Left lung (tissue), 10 donors: ENCODE data around the gene MTURN. TPM values are rescaled to one million over a fixed set of nuclear protein-coding genes. Genes with fewer than 3 reads are reported as not detected.

Experiments used
- ATAC-seq: fragments of 200-7000 bp; cut with Tn5 transposase; one replicate; pipeline ENCODE4 v1.9.1; 2020; ENCODE audit warnings: moderate library complexity
- DNase-seq, 4 donors: peaks; one replicate each; pipeline ENCODE4 v3.0.0-alpha.2; 2013 to 2020
- H3K27ac ChIP-seq, 2 donors: fragments of 200-600 bp; sonication (generic) in 1 of 2; one replicate each; pipeline versions ENCODE4 v1.5.0 to v1.8.0; 2020 to 2021
- H3K27me3 ChIP-seq, 2 donors: fragments of 200-600 bp; sonication (generic) in 1 of 2; one replicate each; pipeline versions ENCODE4 v1.5.0 to v1.8.0; 2020 to 2021
- H3K36me3 ChIP-seq, 2 donors: fragments of 200-600 bp; sonication (generic) in 1 of 2; one replicate each; pipeline versions ENCODE4 v1.5.0 to v1.8.0; 2020 to 2021
- H3K4me1 ChIP-seq, 2 donors: fragments of 200-600 bp; one replicate each; pipeline ENCODE4 v1.8.0; 2021
- H3K4me3 ChIP-seq, 2 donors: fragments of 200-600 bp; sonication (generic) in 1 of 2; one replicate each; pipeline versions ENCODE4 v1.5.0 to v1.8.0; 2020 to 2021; ENCODE audit warnings: mild to moderate bottlenecking in 1 of 2
- H3K9me3 ChIP-seq, 2 donors: fragments of 200-600 bp; sonication (generic) in 1 of 2; one replicate each; pipeline versions ENCODE4 v1.5.0 to v1.8.0; 2020 to 2021
- intact Hi-C, 2 donors: fragments of 100-400 bp; cut with DNase I; formaldehyde crosslinking; loops; one replicate each; pipeline versions ENCODE4 v1.11.2 to v1.14.2; 2022
- polyA plus RNA-seq, 6 donors: library from polyadenylated mRNA; unstranded; fragments of 120-200 nt; gene quantifications; one replicate each; pipeline ENCODE4 v1.2.1, GENCODE V29; 2013; ENCODE audit not compliant: insufficient read length in 6 of 6
- total RNA-seq, 2 donors: library from RNA; stranded (reverse); fragmentation: NEBNext Ultra II Directional; extraction: Animal tissue kit (Norgen Biotek cat#: 25700); gene quantifications; one replicate each; pipeline ENCODE4 v1.2.1, GENCODE V29; 2021
- TF ChIP-seq, protein P1 (sequence below), 2 donors: fragments of 200-600 bp; sonication (generic) in 1 of 2; IDR thresholded peaks; one replicate each; pipeline versions ENCODE4 v1.5.0 to v1.8.0; 2021; ENCODE audit warnings: antibody characterized with exemption in 2 of 2
- donor health status: DM: no; HTN: yes; CAD: no.
- donor health status: DM: no; HTN: no; CAD: no.

The MTURN gene
- total and polyA plus RNA-seq, 8 donors: 15.6 to 78.2 (median 67.0) TPM

DNA sequence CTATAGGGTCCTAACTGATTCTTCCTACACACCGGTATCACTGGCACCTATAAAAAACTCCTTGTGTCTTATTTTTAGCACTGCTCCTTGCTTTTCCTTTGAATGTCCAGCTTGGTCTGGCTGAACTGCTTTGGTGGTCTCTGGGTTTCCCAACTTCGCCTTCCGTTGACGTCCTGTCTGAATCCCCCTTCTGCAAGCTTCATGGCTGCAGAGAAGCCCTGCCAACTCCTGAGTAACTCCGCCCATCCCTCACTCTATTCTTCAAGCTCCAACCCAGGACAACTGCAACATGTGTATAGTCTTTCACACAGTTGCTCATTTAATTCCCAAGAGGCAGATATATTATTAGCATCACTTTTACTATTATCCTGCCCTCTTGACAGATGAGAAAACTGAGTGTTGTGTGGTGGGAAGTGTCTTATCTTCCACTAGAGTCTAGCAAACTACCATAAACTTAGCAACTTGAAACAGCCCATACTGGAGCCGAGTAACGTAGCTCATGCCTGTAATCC is 40.9 kb downstream of the MTURN start:
- H3K27ac ChIP-seq: no peak overlapping the region
- peaks cover 3 to 69% of the 10 kb centered on the region in 2 donors for H3K4me1 ChIP-seq
- DNase-seq: no peak
- TF ChIP-seq, protein P1, sequence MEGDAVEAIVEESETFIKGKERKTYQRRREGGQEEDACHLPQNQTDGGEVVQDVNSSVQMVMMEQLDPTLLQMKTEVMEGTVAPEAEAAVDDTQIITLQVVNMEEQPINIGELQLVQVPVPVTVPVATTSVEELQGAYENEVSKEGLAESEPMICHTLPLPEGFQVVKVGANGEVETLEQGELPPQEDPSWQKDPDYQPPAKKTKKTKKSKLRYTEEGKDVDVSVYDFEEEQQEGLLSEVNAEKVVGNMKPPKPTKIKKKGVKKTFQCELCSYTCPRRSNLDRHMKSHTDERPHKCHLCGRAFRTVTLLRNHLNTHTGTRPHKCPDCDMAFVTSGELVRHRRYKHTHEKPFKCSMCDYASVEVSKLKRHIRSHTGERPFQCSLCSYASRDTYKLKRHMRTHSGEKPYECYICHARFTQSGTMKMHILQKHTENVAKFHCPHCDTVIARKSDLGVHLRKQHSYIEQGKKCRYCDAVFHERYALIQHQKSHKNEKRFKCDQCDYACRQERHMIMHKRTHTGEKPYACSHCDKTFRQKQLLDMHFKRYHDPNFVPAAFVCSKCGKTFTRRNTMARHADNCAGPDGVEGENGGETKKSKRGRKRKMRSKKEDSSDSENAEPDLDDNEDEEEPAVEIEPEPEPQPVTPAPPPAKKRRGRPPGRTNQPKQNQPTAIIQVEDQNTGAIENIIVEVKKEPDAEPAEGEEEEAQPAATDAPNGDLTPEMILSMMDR (IDR thresholded peaks at IDR 0.05): no peak
- intact Hi-C loops: loop anchor here in 1 of 2 donors (10.0 kb wide), 1 partner anchor 249 kb away; no protein-coding TSS in a partner anchor
- no peak for ATAC-seq
- H3K4me3 ChIP-seq: no peak overlapping the region
- H3K27me3 ChIP-seq: no peaks in the 10 kb centered on the region
- H3K9me3 ChIP-seq: no peaks in the 10 kb centered on the region
- no peaks in the 10 kb centered on the region for H3K36me3 ChIP-seq

DNA sequence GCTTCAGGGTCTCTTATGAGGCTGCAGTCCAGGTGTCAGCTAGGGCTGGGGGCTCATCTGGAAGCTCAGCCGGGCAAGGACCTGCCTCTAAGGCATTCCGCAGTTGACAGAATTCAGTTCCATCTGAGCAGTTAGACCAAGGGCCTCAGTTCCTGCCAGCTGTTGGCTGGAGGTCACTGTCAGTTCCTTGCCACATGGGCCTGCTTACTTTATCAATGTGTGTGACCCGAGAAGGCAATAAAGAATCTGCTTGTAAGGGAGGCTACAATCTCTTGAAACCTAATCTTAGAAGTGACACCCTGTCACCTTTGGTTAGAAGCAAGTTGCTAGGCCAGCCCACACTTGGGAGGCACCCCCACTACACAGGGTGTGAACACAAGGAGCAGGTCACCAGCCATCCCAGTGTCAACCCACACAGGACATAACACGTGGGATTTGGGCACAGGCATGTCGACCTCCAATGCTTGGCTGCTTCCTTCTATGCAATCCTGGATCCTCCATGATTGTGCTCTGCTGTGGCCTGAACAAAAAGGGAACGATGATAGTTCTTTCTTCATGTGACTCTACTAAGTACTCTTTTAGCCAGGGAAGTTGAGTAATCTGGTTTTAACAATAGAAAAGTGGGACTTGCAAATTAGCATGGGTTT is 41.8 kb downstream of the MTURN start:
- no peak for ATAC-seq
- DNase-seq: no peak
- intact Hi-C loops: loop anchor here in 1 of 2 donors (10.0 kb wide), 1 partner anchor 248 kb away; no protein-coding TSS in a partner anchor

DNA sequence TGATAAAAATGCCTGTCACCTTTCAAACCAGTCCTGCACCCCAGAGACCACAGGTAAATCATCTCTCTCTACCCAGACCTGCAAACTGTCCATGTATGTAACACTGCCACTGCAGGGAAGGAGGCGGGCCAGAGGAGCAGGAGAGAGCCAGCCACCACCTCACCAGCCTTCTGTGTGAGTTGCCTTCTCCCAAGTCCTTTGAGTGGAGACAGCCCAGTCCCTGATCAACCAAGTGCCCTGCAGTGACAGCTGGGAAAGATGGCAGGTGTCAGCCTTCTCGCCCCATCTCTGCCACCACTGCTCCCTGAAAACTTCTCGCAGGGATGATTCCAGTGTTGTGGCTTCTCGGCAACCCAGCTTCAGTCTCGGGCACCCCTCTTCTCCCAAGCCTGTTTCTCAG is 42.4 kb downstream of the MTURN start:
- intact Hi-C loops: loop anchor here in 1 of 2 donors (10.0 kb wide), 1 partner anchor 248 kb away; no protein-coding TSS in a partner anchor
- no peak for ATAC-seq
- peak overlapping the region in 1 of 2 donors; percentile 69 for H3K27ac ChIP-seq

More for the DNA sequence above, 41.8 kb downstream of the MTURN start:
- Histone ChIP-seq H3K9me3 (no peaks in the 10 kb centered on the region), H3K27ac (peak overlapping the region in 1 of 2 donors; percentile 69), H3K36me3 (no peaks in the 10 kb centered on the region), H3K4me3 (no peak overlapping the region), H3K4me1 (peaks cover 3 to 60% of the 10 kb centered on the region in 2 donors), H3K27me3 (no peaks in the 10 kb centered on the region)
- TF ChIP-seq, protein P1 (IDR thresholded peaks at IDR 0.05): no peak

DNA sequence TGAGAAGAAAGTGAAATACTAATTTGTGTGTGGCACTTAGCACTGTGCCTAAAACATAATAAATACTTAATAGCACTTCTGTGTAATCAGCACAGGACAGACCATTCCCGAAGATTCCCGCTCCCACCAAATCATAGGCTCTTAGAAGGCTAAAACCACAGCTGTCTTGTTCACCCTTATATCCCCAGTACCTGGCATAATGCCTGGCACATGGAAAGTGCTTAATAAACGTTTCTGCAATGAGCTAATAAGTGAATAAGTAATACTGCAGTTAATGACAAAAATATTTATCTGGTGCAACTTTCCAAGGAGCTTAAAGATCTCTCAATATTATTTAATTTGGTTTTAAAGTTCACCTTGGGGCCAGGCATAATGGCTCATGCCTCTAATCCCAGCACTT is 43.2 kb downstream of the MTURN start:
- DNase-seq (no peak), ATAC-seq (no peak)
- H3K4me1 ChIP-seq: peaks cover 3 to 53% of the 10 kb centered on the region in 2 donors
- intact Hi-C loops: loop anchor here in 1 of 2 donors (10.0 kb wide), 1 partner anchor 247 kb away; no protein-coding TSS in a partner anchor
- no peak overlapping the region for H3K27ac ChIP-seq
- H3K27me3 ChIP-seq: no peaks in the 10 kb centered on the region
- H3K36me3 ChIP-seq: no peaks in the 10 kb centered on the region
- no peaks in the 10 kb centered on the region for H3K9me3 ChIP-seq
- TF ChIP-seq, protein P1 (IDR thresholded peaks at IDR 0.05): no peak
- no peak overlapping the region for H3K4me3 ChIP-seq

More for the DNA sequence above, 42.4 kb downstream of the MTURN start:
- H3K9me3 ChIP-seq: no peaks in the 10 kb centered on the region
- no peaks in the 10 kb centered on the region for H3K36me3 ChIP-seq
- no peaks in the 10 kb centered on the region for H3K27me3 ChIP-seq
- TF ChIP-seq, protein P1 (IDR thresholded peaks at IDR 0.05): no peak
- peaks cover 3 to 56% of the 10 kb centered on the region in 2 donors for H3K4me1 ChIP-seq
- no peak for DNase-seq
- H3K4me3 ChIP-seq: no peak overlapping the region

DNA sequence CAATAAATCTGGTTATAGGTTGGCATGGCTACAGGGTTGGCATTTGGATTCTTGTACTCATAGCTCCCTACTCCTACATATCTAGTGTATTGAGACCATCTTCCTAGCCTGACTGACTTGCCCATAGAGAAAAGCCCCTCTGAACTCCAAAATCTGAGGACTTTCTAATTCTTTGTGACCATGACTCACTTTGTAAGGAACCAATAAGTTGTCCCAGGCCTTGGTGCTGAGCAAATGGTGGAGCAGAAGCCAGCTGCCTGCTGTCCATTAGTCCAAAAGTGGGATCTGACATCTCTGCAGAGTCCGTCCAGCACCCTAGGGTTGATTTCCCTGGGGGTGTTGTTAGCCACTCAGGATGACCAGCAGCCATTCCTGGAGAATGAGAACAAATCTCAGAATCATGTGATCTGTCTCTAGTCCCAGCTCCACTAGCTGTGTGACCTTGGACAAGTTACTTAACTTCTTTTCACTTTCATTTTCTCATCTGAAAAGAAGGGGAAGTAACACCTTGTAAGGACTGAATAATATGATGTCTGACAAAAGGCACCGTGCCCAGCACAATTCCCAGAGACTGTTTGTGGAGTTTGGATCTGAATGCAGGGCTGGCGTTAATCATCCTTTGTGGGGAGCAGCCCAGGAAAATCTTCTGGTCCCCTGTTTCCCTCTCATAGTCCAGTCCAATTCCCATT is 44.1 kb downstream of the MTURN start:
- peaks cover 3 to 49% of the 10 kb centered on the region in 2 donors for H3K4me1 ChIP-seq

More for the DNA sequence above, 44.1 kb downstream of the MTURN start:
- ATAC-seq (peak; percentile 26), DNase-seq (no peak)
- no peaks in the 10 kb centered on the region for H3K9me3 ChIP-seq
- no peak overlapping the region for H3K4me3 ChIP-seq
- H3K36me3 ChIP-seq: no peaks in the 10 kb centered on the region
- intact Hi-C loops: loop anchor here in 1 of 2 donors (10.0 kb wide), 1 partner anchor 246 kb away; no protein-coding TSS in a partner anchor
- TF ChIP-seq, protein P1 (IDR thresholded peaks at IDR 0.05): no peak
- H3K27ac ChIP-seq: peak overlapping the region in 1 of 2 donors; percentile 57
- no peaks in the 10 kb centered on the region for H3K27me3 ChIP-seq
